Mesothelial cell of epicardium (in vitro differentiated cells): ENCODE data around the gene MVB12B. TPM values are rescaled to one million over a fixed set of nuclear protein-coding genes. Genes with fewer than 3 reads are reported as not detected.

Source experiments
- DNase-seq, 2 experiments: peaks; one replicate each; pipeline ENCODE4 v3.0.0; 2021; ENCODE audit warnings: low spot score in 2 of 2; ENCODE audit not compliant: unreplicated experiment in 2 of 2
- H3K27ac Mint-ChIP-seq: 2 replicates; pipeline ENCODE4 v1.8.0; 2021; ENCODE audit warnings: mixed read lengths
- H3K27me3 Mint-ChIP-seq: 2 replicates; pipeline ENCODE4 v1.8.0; 2021; ENCODE audit warnings: low read depth, mixed read lengths
- H3K36me3 Mint-ChIP-seq: 2 replicates; pipeline ENCODE4 v1.8.0; 2021; ENCODE audit warnings: mixed read lengths
- H3K4me1 Mint-ChIP-seq: 2 replicates; pipeline ENCODE4 v1.8.0; 2021; ENCODE audit warnings: mixed read lengths
- H3K4me3 Mint-ChIP-seq: 2 replicates; pipeline ENCODE4 v1.8.0; 2021; ENCODE audit warnings: mild to moderate bottlenecking, moderate library complexity, mixed read lengths
- H3K9me3 Mint-ChIP-seq: 2 replicates; pipeline ENCODE4 v1.8.0; 2021; ENCODE audit warnings: mixed read lengths
- CTCF ChIP-seq: fragments of 200-600 bp; sonication (generic); IDR thresholded peaks from one replicate; pipeline ENCODE4 v1.5.0; 2021; ENCODE audit warnings: antibody characterized with exemption; ENCODE audit not compliant: unreplicated experiment
- total RNA-seq: library from RNA; stranded (reverse); gene quantifications from 3 replicates; pipeline ENCODE4 v1.2.1, GENCODE V29; 2021

MVB12B gene
- total RNA-seq, 1 donor from 2014 or later = 43.7 TPM

GRCh38 chr9:126439402-126439765 lies 112.8 kb downstream of the MVB12B start:
- no peaks in the 10 kb centered on the region for H3K27me3 Mint-ChIP-seq
- H3K4me1 Mint-ChIP-seq = peaks cover 21% of the 10 kb centered on the region

GRCh38 chr9:126439883-126440653 lies 113.4 kb downstream of the MVB12B start:
- Mint-ChIP-seq H3K27ac (no peak overlapping the region), H3K27me3 (no peaks in the 10 kb centered on the region), H3K4me1 (peaks cover 21% of the 10 kb centered on the region), H3K4me3 (no peak overlapping the region), H3K9me3 (no peaks in the 10 kb centered on the region), H3K36me3 (peaks cover 3% of the 10 kb centered on the region)
- no peak for TF ChIP-seq CTCF
- no peak for DNase-seq

More at GRCh38 chr9:126439402-126439765, 112.8 kb downstream of the MVB12B start:
- Mint-ChIP-seq H3K27ac (no peak overlapping the region), H3K4me3 (no peak overlapping the region), H3K9me3 (no peaks in the 10 kb centered on the region), H3K36me3 (peaks cover 3% of the 10 kb centered on the region)
- TF ChIP-seq CTCF = no peak
- DNase-seq = no peak

- Mint-ChIP-seq H3K9me3 (no peaks in the 10 kb centered on the region), H3K4me3 (no peak overlapping the region), H3K27me3 (no peaks in the 10 kb centered on the region), H3K27ac (no peak overlapping the region), H3K4me1 (peaks cover 21% of the 10 kb centered on the region), H3K36me3 (peaks cover 3% of the 10 kb centered on the region)
- TF ChIP-seq CTCF = no peak
- no peak for DNase-seq
Observed at GRCh38 chr9:126440940-126441339, 114.3 kb downstream of the MVB12B start.

- H3K4me3 Mint-ChIP-seq = no peak overlapping the region
- no peaks in the 10 kb centered on the region for H3K27me3 Mint-ChIP-seq
- H3K9me3 Mint-ChIP-seq = no peaks in the 10 kb centered on the region
- peaks cover 4% of the 10 kb centered on the region for H3K36me3 Mint-ChIP-seq
- H3K27ac Mint-ChIP-seq = no peak overlapping the region
- no peak for DNase-seq
- H3K4me1 Mint-ChIP-seq = peaks cover 18% of the 10 kb centered on the region
- no peak for TF ChIP-seq CTCF
Observed at GRCh38 chr9:126442636-126443035, 116.0 kb downstream of the MVB12B start.

- Mint-ChIP-seq H3K4me3 (no peak overlapping the region), H3K4me1 (peaks cover 18% of the 10 kb centered on the region), H3K27ac (no peak overlapping the region), H3K9me3 (no peaks in the 10 kb centered on the region), H3K27me3 (no peaks in the 10 kb centered on the region), H3K36me3 (peaks cover 10% of the 10 kb centered on the region)
- no peak for DNase-seq
- no peak for TF ChIP-seq CTCF
Observed at GRCh38 chr9:126443144-126443543, 116.5 kb downstream of the MVB12B start.
